Ishikawa (cell line): Measurements from ENCODE around the gene ZBTB38.

Experiments
- CEBPB ChIP-seq: IDR thresholded peaks from 2 replicates; pipeline ENCODE4 v1.6.1; 2012
- CREB1 ChIP-seq: IDR thresholded peaks from 2 replicates; pipeline ENCODE4 v1.6.1; 2012; ENCODE audit warnings: low read depth
- EGR1 ChIP-seq: IDR thresholded peaks from 2 replicates; pipeline ENCODE4 v1.6.1; 2012
- EP300 ChIP-seq: IDR thresholded peaks from 2 replicates; pipeline ENCODE4 v1.6.1; 2012; ENCODE audit warnings: borderline replicate concordance
- FOXM1 ChIP-seq: IDR thresholded peaks from 2 replicates; pipeline ENCODE4 v1.6.1; 2012; ENCODE audit warnings: low read depth, borderline replicate concordance
- MAX ChIP-seq: IDR thresholded peaks from 2 replicates; pipeline ENCODE4 v1.6.1; 2012
- NFIC ChIP-seq: IDR thresholded peaks from 2 replicates; pipeline ENCODE4 v1.6.1; 2012
- RAD21 ChIP-seq: IDR thresholded peaks from 2 replicates; pipeline ENCODE4 v1.6.1; 2012; ENCODE audit warnings: low read depth
- REST ChIP-seq: IDR thresholded peaks from 2 replicates; pipeline ENCODE4 v1.6.1; 2012; ENCODE audit warnings: low read depth, mild to moderate bottlenecking
- TAF1 ChIP-seq: IDR thresholded peaks from 2 replicates; pipeline ENCODE4 v1.6.1; 2012; ENCODE audit warnings: low read depth, mild to moderate bottlenecking
- TCF12 ChIP-seq: IDR thresholded peaks from 2 replicates; pipeline ENCODE4 v1.6.1; 2012; ENCODE audit warnings: low read depth
- TEAD4 ChIP-seq: IDR thresholded peaks from 2 replicates; pipeline ENCODE4 v1.6.1; 2012
- USF1 ChIP-seq: IDR thresholded peaks from 2 replicates; pipeline ENCODE4 v1.6.1; 2012
- YY1 ChIP-seq: IDR thresholded peaks from 2 replicates; pipeline ENCODE4 v1.6.1; 2012; ENCODE audit warnings: low read depth
- ZBTB7A ChIP-seq: IDR thresholded peaks from 2 replicates; pipeline ENCODE4 v1.6.1; 2012; ENCODE audit warnings: low read depth

The ZBTB38 gene

GRCh38 chr3:141343865-141344271, 24.4 kb upstream of the ZBTB38 start:
- TF ChIP-seq CEBPB (no peak), REST (no peak), TCF12 (no peak), FOXM1 (no peak), TAF1 (no peak), ZBTB7A (no peak), RAD21 (no peak), MAX (no peak), NFIC (no peak)

GRCh38 chr3:141345528-141345927, 22.8 kb upstream of the ZBTB38 start:
- no peak for TF ChIP-seq CEBPB
- TF ChIP-seq REST = no peak
- TF ChIP-seq CREB1 = no peak
- TF ChIP-seq EGR1 = no peak
- no peak for TF ChIP-seq TAF1
- no peak for TF ChIP-seq FOXM1
- TF ChIP-seq TCF12 = no peak
- no peak for TF ChIP-seq RAD21
- no peak for TF ChIP-seq USF1
- TF ChIP-seq NFIC = no peak
- TF ChIP-seq YY1 = no peak
- TF ChIP-seq ZBTB7A = no peak
- TF ChIP-seq MAX = no peak
- TF ChIP-seq TEAD4 = no peak
- no peak for TF ChIP-seq EP300

GRCh38 chr3:141346007-141346406, 22.3 kb upstream of the ZBTB38 start:
- TF ChIP-seq EGR1 = no peak

GRCh38 chr3:141346418-141346817, 21.9 kb upstream of the ZBTB38 start:
- TF ChIP-seq EGR1 (no peak), TEAD4 (no peak), FOXM1 (no peak), YY1 (no peak), TCF12 (no peak), CREB1 (no peak), REST (no peak), NFIC (no peak), TAF1 (no peak), MAX (no peak), ZBTB7A (no peak), USF1 (no peak), RAD21 (no peak), EP300 (no peak), CEBPB (no peak)

GRCh38 chr3:141346839-141347238, 21.5 kb upstream of the ZBTB38 start:
- TF ChIP-seq TCF12 (no peak), ZBTB7A (no peak), TAF1 (no peak), NFIC (no peak), TEAD4 (no peak), USF1 (no peak), RAD21 (no peak), YY1 (no peak), REST (no peak), EGR1 (no peak), EP300 (no peak), MAX (no peak), FOXM1 (no peak), CEBPB (no peak), CREB1 (no peak)
